T47D (cell line): ENCODE measurements around the gene DNAAF8.
A peak's percentile ranks its signal among the peaks of the same experiment; 100 is the strongest.

Source experiments
- DNase-seq, 2 experiments: peaks; one replicate each; pipeline versions ENCODE4 v3.0.0 to v3.0.0-alpha.2; 2011 to 2012; ENCODE audit warnings: low read depth in 1 of 2, low spot score in 1 of 2
- JUND ChIP-seq: IDR thresholded peaks from 2 replicates; pipeline ENCODE4 v1.6.1; 2012; ENCODE audit warnings: low read depth
- in situ Hi-C: cut with HindIII; loops from 2 replicates; pipeline ENCODE4 v1.10.0; 2016; ENCODE audit warnings: low sequenced_read_pairs, low pct_unique_long_range_greater_than_20kb

The DNAAF8 gene

GRCh38 chr16:4754865-4755264, 20.5 kb downstream of the DNAAF8 start:
- DNase-seq, result no peak
- no peak for TF ChIP-seq JUND
- in situ Hi-C loops, result no loop called here

- no peak for DNase-seq
- no peak for TF ChIP-seq JUND
- in situ Hi-C loops, result no loop called here
These were observed 21.4 kb downstream of the DNAAF8 start for GRCh38 chr16:4755687-4756086.

DNA sequence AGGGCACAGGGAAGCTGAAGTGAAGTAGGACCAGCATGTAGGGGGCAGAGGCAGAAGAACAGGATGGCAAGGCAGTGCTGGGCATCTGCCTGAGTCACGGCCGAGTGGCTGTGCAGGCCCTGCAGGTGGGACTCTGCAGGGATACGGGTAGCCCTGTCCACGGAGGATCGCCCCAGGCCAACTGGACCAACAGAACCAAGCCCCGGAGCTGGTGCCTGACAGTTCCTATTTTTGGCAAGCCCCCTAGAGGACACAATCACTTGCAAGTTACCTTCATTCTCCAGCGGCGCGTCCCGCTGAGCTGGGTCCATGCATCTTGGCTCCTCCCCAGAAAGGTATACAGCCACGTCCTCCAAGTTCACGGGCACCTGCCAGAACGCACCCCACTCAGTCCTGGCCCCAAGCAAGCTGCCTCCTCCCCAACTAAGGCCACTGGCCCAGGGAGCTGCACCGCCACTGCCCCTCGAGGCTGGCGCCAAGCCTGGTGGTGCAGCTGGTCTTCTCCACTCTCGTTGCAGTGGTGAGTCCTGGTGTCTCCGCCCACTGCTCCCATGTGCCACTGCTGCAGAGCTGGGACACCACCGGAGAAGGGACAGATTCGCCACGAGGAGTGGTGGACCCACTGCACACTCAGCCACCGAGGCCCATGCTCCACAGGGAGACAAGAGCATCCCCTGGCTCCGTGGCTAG, 26.0 kb downstream of the DNAAF8 start:
- no peak for TF ChIP-seq JUND
- DNase-seq, result no peak
- in situ Hi-C loops, result no loop called here

DNA sequence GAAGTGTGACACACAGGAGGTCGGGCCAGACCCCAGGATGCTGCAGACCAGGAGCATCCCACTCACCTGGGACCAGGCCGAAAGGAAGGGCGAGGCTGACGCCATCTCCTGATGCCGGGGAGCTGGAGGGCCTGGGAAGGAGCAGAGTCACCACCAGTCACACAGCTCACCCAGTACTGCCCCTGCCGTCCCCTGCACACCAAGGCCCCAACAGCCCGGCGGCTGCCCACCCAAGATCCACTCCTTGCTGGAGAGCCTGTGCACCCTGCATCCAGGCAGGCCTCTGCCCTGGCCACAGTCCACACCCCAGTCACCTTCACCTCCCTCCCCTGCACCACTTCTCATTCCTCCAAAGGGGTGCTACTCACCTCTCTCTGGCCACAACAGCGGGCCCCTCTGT, 27.9 kb downstream of the DNAAF8 start:
- in situ Hi-C loops, result no loop called here
- no peak for DNase-seq
- TF ChIP-seq JUND, result no peak

DNA sequence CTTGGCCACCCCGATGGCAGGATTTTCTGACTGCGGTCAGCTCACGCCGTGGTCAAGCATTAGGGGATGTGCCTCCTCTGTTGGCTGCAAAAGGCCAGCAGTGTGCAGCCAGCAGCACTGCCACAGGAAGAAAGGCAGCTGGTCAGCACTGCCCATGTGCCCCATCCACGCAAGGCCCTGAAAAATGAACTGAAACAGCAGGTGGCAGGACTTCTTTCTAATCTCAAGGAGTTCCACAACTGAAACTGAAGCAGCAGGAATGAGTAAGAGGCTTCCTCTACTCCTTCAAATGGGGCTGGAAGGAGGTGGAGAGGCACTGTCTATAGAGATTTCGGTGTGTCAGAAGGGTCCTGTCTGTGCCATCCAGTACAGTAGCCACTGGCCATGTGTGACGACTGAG, 29.5 kb downstream of the DNAAF8 start:
- in situ Hi-C loops, result no loop called here

GRCh38 chr16:4765511-4766474, 31.5 kb downstream of the DNAAF8 start:
- no peak for TF ChIP-seq JUND
- DNase-seq, result no peak
- in situ Hi-C loops, result no loop called here

More for the DNA sequence above, 29.5 kb downstream of the DNAAF8 start:
- no peak for TF ChIP-seq JUND
- DNase-seq, result peak in 1 of 2 experiments; percentile 18

DNA sequence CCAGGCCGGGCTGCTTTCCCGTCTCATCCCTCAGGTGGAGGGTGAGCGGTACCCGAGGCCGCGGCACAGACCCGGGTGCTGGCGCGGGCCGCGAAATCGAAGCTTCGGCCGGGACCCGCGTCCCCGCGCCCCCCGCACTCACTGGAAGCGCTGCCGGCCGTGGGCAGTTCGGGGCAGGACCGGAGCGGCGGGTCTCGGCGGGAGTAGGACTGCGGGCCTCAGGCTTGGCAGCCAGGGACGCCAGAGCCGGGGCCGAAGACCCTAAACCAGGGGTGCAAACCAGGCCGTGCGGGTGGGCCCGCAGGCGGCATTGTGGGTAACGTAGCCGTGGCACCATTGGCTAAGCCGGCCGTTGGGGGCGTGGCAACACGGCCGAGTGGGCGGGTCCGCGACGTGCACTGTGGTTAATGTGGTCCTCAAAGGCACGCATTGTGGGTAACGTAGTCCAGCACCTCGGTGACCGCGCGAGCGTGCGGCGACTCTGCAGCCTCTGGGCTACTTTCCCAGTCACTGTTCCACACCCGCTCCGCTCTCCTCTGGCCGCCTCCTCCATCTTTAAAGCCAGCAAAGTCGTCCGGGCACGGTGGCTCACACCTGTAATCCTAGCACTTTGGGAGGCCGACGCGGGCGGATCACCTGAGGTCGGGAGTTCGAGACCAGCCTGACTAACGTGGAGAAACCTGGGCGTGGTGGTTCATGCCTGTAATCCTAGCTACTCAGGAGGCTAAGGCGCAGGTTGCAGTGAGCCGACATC, 32.7 kb downstream of the DNAAF8 start, which contains the start of gene ZNF500:
TSS of gene ZNF500 (minus strand) at position 288 of the 754 bp plus-strand sequence. CDS start 1,184 bp downstream, outside the sequence.
- peak; percentile 94 to 96 for DNase-seq
- in situ Hi-C loops, result no loop called here
- TF ChIP-seq JUND, result no peak

- no peak for DNase-seq
- in situ Hi-C loops, result no loop called here
These were observed 33.7 kb downstream of the DNAAF8 start for GRCh38 chr16:4767872-4768548.

DNA sequence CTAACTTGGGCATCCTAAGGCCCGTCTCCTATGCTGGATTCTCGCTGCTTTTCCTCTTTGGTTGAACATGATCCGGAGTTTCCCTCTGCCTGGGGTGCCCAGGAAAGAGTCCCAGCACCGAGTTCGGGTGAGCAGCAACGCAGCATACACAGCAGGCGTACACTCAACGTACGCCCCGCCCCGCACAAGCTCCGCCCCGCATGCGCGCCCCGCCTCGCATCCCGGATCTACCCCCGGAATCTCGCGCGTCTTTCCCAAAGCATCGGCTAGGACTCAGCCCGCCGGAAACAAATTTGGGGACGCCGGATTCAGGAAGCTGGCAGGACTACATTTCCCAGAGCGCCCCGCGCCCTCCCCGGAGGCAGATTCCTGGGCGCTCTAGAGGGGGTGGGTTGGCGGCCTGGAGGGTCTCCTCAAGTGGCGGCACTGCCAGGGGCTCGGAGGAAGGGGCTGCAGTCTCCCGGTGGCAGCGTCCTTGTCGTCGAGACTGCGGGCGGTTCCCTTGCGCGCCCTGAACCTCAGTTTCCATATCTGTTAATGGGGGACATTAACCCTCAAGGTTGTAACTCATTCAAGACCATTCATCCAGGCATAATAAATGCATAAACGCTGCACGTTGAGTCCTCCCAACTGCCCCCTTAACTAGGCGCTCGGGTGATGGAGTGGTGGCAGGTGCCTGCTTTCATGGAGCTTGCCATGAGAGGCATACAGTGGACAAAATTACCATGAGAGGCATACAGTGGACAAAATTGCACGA, 34.4 kb downstream of the DNAAF8 start:
- DNase-seq, result peak; percentile 90 to 98
- no peak for TF ChIP-seq JUND
- in situ Hi-C loops, result no loop called here

More at GRCh38 chr16:4767872-4768548, 33.7 kb downstream of the DNAAF8 start:
- no peak for TF ChIP-seq JUND

DNA sequence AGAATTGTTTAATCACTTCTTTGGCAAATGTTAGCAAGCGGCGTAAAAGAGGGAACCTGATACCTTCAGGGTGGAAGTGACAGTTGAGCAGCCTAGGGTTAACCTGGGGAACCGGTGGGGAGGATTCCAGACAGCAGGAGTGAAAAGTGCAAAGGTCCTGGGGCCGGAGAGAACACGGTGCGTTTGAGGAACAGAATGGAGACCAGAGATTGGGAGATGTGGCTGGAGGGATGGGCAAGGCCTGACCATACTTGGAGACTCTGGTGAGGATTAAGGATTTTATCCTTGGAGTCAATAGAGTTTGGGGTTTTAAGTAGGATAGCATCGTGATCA, 34.9 kb downstream of the DNAAF8 start:
- in situ Hi-C loops, result no loop called here

GRCh38 chr16:4771646-4772045, 37.3 kb downstream of the DNAAF8 start:
- in situ Hi-C loops, result no loop called here
- no peak for TF ChIP-seq JUND
- DNase-seq, result no peak

More for the DNA sequence above, 34.9 kb downstream of the DNAAF8 start:
- peak in 1 of 2 experiments; percentile 17 for DNase-seq
- TF ChIP-seq JUND, result no peak
